ENCODE data around the gene LRMDA. TPM values are rescaled to one million over a fixed set of nuclear protein-coding genes. Genes with fewer than 3 reads are reported as not detected.

LRMDA gene
- total and polyA plus RNA-seq, 12 donors: 30.7 to 132 (median 78.1) TPM

DNA sequence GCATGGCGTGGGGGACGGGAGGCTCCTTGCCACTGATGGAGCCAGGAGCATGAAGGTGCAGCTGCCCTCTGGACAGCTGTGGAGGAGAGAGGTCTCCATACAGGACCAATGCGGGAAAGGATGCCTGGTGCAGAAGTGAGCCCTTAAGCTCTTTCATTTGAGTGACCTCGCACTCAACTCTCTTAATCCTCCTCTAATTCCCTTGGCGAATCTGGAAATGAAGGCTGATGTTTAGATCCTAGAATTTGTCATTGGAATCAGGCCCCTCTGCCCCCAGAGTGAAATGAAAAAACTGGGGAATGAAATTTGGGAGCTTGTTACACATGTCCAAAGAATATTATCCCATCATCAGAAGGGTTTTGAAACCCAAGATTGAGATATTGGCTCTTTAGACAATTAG is 639.5 kb downstream of the LRMDA start:
- H3K9me3 ChIP-seq (replicated peaks in 1 of 3): no peaks in the 10 kb centered on the region
- no peak overlapping the region for H3K4me3 ChIP-seq
- no peak for TF ChIP-seq POLR2A (IDR thresholded peaks at IDR 0.05)
- TF ChIP-seq, protein P1, sequence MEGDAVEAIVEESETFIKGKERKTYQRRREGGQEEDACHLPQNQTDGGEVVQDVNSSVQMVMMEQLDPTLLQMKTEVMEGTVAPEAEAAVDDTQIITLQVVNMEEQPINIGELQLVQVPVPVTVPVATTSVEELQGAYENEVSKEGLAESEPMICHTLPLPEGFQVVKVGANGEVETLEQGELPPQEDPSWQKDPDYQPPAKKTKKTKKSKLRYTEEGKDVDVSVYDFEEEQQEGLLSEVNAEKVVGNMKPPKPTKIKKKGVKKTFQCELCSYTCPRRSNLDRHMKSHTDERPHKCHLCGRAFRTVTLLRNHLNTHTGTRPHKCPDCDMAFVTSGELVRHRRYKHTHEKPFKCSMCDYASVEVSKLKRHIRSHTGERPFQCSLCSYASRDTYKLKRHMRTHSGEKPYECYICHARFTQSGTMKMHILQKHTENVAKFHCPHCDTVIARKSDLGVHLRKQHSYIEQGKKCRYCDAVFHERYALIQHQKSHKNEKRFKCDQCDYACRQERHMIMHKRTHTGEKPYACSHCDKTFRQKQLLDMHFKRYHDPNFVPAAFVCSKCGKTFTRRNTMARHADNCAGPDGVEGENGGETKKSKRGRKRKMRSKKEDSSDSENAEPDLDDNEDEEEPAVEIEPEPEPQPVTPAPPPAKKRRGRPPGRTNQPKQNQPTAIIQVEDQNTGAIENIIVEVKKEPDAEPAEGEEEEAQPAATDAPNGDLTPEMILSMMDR (IDR thresholded peaks at IDR 0.05): no peak
- no peaks in the 10 kb centered on the region for H3K36me3 ChIP-seq (replicated peaks in 1 of 2)
- no peak for DNase-seq
- 88 to 97% (median 92%) methylated on average over 5 of the region's 5 CpGs for WGBS, 4 donors
- H3K27ac ChIP-seq: peak overlapping the region in 2 of 5 donors; percentile 23 to 26
- H3K27me3 ChIP-seq: no peaks in the 10 kb centered on the region
- intact Hi-C loops (cut with DNase I): no loop called here
- peaks cover 0 to 4% of the 10 kb centered on the region in 2 donors for H3K4me1 ChIP-seq (replicated peaks in 1 of 2)

DNA sequence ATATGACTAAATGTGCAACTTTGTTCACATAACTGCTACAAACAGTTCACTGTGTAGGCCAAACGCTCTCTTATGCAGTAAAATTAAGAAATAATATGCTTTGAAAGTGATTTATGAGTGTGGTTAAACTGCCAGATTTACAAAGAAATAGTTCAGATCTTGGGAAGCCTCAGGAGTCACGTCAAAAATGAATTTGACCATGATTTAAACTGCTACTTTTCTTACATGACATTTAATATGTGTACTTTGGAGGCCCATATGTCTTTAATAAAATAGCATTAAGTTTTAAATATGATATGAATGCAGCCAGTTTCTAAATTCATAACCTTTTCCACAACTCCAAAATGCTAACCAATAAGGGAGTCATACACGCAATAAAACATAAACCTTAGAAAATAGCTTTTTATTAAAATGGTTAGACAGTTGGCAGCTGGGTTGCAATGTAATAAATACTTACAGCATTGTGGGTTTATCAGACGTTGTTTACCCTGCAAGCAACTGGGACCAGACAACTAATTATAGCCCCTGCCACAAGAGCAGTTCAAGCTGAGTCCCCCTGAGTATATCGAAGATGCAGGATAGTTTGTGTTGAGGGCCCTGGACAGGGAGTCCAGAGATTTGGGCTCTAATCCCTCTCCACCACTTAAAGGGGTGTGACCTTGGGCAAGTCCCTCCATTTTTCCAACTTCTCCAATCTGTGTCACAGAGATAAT is 640.4 kb downstream of the LRMDA start:
- H3K9me3 ChIP-seq (replicated peaks in 1 of 3): no peaks in the 10 kb centered on the region
- WGBS, 4 donors: 39 to 54% (median 48%) methylated on average over 5 of the region's 5 CpGs
- no peak overlapping the region for H3K4me3 ChIP-seq
- no peaks in the 10 kb centered on the region for H3K27me3 ChIP-seq
- no peak for DNase-seq
- peak overlapping the region in 1 of 5 donors; percentile 12 for H3K27ac ChIP-seq
- TF ChIP-seq, protein P1 (IDR thresholded peaks at IDR 0.05): no peak
- no peak for TF ChIP-seq POLR2A (IDR thresholded peaks at IDR 0.05)
- peaks cover 0 to 6% of the 10 kb centered on the region in 2 donors for H3K4me1 ChIP-seq (replicated peaks in 1 of 2)
- H3K36me3 ChIP-seq (replicated peaks in 1 of 2): no peaks in the 10 kb centered on the region
- intact Hi-C loops (cut with DNase I): no loop called here

DNA sequence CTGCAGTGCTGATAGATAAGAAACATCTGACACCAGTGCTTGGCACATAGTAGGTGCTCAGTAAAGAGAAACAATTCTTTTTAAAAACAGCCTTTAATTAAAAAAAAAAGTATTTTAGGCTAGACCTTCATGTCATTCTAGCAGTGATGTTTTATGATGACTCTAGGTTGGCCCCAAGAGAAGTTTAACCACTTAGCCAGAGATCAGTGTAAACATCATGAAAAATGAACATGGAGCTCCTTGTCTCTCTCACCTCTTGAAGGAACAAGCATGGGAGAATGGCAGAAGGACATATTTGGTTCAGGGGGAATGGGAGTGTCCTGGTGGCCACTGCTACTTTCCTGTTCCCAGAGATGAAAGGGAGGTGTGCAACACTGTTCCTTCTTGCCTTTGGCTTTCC is 641.0 kb downstream of the LRMDA start:
- H3K4me1 ChIP-seq (replicated peaks in 1 of 2): peaks cover 0 to 12% of the 10 kb centered on the region in 2 donors
- intact Hi-C loops (cut with DNase I): no loop called here
- no peak overlapping the region for H3K4me3 ChIP-seq
- no peak overlapping the region for H3K27ac ChIP-seq
- DNase-seq: no peak
- no peaks in the 10 kb centered on the region for H3K27me3 ChIP-seq
- no peaks in the 10 kb centered on the region for H3K9me3 ChIP-seq (replicated peaks in 1 of 3)
- no peak for TF ChIP-seq POLR2A (IDR thresholded peaks at IDR 0.05)
- TF ChIP-seq, protein P1 (IDR thresholded peaks at IDR 0.05): no peak
- H3K36me3 ChIP-seq (replicated peaks in 1 of 2): no peaks in the 10 kb centered on the region

DNA sequence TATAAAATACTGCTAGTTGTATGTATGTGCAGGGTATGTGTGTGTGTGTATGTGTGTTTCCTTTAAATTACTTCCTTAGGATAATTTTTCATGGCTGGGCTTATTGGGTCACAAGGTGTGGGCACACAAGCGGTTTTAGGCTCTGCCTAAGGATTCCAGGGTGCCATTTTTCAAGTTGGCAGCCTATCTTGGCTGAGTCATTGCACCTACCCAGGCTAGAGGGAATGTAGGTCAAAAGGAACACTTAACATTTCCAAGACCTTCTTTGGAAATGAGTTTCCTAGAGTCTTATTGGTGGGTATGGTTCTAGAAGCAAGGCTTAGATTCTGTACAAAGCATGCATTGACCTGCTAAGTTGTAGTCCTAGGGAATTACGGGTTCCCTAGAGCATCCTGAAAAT is 642.1 kb downstream of the LRMDA start:
- H3K36me3 ChIP-seq (replicated peaks in 1 of 2): no peaks in the 10 kb centered on the region
- peaks cover 0 to 13% of the 10 kb centered on the region in 2 donors for H3K4me1 ChIP-seq (replicated peaks in 1 of 2)
- TF ChIP-seq POLR2A (IDR thresholded peaks at IDR 0.05): no peak
- TF ChIP-seq, protein P1 (IDR thresholded peaks at IDR 0.05): no peak
- no peak for DNase-seq
- no peak overlapping the region for H3K4me3 ChIP-seq
- 66 to 83% (median 70%) methylated on average over 2 of the region's 2 CpGs for WGBS, 4 donors
- H3K9me3 ChIP-seq (replicated peaks in 1 of 3): no peaks in the 10 kb centered on the region
- H3K27me3 ChIP-seq: no peaks in the 10 kb centered on the region
- no peak overlapping the region for H3K27ac ChIP-seq
- intact Hi-C loops (cut with DNase I): no loop called here

Data from adrenal gland (tissue), 12 donors.